Suprapubic skin (tissue), 4 donors: ENCODE data around the gene SIK3. TPM values are rescaled to one million over a fixed set of nuclear protein-coding genes. Genes with fewer than 3 reads are reported as not detected.

ENCODE experiments used
- DNase-seq, 2 donors: peaks; one replicate each; pipeline ENCODE4 v3.0.0-alpha.2; 2019; ENCODE audit warnings: low spot score in 2 of 2
- H3K27ac ChIP-seq: fragments of 200-600 bp; sonication (generic); one replicate; pipeline ENCODE4 v1.5.1; 2019
- H3K27me3 ChIP-seq: fragments of 200-600 bp; sonication (generic); one replicate; pipeline ENCODE4 v1.5.1; 2019
- H3K36me3 ChIP-seq: fragments of 200-600 bp; sonication (generic); one replicate; pipeline ENCODE4 v1.5.1; 2019
- H3K4me1 ChIP-seq: fragments of 200-600 bp; sonication (generic); one replicate; pipeline ENCODE4 v1.5.1; 2019
- H3K4me3 ChIP-seq: fragments of 200-600 bp; sonication (generic); one replicate; pipeline ENCODE4 v1.5.1; 2019; ENCODE audit warnings: mild to moderate bottlenecking
- H3K9me3 ChIP-seq: fragments of 200-600 bp; sonication (generic); one replicate; pipeline ENCODE4 v1.5.1; 2019
- CTCF ChIP-seq, 2 donors: fragments of 200-600 bp in 1 of 2; fragments of 450-650 bp in 1 of 2; sonication (generic) in 1 of 2; IDR thresholded peaks; one replicate each; pipeline ENCODE4 v1.5.1; 2016 to 2019; ENCODE audit warnings: antibody characterized with exemption in 2 of 2, mild to moderate bottlenecking in 1 of 2, moderate library complexity in 1 of 2
- EP300 ChIP-seq: sonication (generic); formaldehyde crosslinking; IDR thresholded peaks from one replicate; pipeline ENCODE4 v1.6.1; 2017; ENCODE audit warnings: antibody characterized with exemption
- POLR2A ChIP-seq, 2 donors: fragments of 450-650 bp; IDR thresholded peaks; one replicate each; pipeline ENCODE4 v1.6.1; 2017; ENCODE audit warnings: antibody characterized with exemption in 2 of 2, mild to moderate bottlenecking in 2 of 2, moderate library complexity in 2 of 2
- POLR2AphosphoS5 ChIP-seq, 3 donors: sonication (generic); formaldehyde crosslinking; IDR thresholded peaks; one replicate each; pipeline ENCODE4 v1.6.1; 2017; ENCODE audit warnings: antibody characterized with exemption in 3 of 3
- WGBS: methylation state at CpG from one replicate; pipeline ENCODE4 v1.1.5; 2018; 5-methylcytosine and 5-hydroxymethylcytosine counted together
- total RNA-seq, 4 donors: library from RNA; depleted of rRNA; stranded (reverse); fragments of >200 nt; gene quantifications; one replicate each; pipeline ENCODE4 v1.1.0, GENCODE V29; 2016

The SIK3 gene
- total RNA-seq, 4 donors from 2014 or later, result 31.6 to 60.8 (median 37.5) TPM

DNA sequence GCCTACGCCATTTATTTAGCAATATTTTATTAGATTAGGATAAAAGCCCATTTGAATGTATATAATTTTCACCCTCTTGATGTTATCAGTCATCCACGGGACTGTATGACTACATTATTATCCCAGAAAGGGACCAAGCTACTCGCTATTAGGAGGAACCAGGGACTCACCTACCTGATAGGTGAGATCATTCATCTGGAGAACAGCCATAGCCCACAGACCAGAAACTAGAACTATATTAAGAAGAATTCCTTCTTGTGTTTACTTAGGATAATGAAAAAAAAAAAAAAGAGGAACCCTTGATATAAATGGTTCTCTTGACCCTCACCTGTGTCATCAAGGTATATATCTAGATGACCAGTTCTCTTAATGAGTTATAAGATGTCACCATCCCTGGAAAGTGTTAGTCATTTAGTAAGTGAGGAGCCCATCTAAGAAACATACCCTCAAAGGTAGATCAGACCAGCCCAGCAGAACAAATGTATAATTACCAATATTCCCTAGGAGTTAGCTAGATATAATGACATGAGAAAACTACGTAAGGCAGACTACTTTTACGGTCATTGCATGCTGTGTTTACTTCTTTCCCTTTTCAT, 8.0 kb downstream of the SIK3 start:
- 77% methylated on average over 5 of the region's 5 CpGs for WGBS
- no peak for DNase-seq
- Histone ChIP-seq H3K27ac (no peak overlapping the region), H3K27me3 (no peaks in the 10 kb centered on the region), H3K36me3 (no peaks in the 10 kb centered on the region), H3K9me3 (no peaks in the 10 kb centered on the region), H3K4me3 (no peak overlapping the region), H3K4me1 (peaks cover 26% of the 10 kb centered on the region)
- TF ChIP-seq EP300 (no peak), CTCF (IDR thresholded peaks at IDR 0.05) (no peak), POLR2A (IDR thresholded peaks at IDR 0.05) (no peak), POLR2AphosphoS5 (IDR thresholded peaks at IDR 0.05) (no peak)

GRCh38 chr11:117089685-117090084, 8.5 kb downstream of the SIK3 start:
- Histone ChIP-seq H3K4me3 (no peak overlapping the region), H3K27ac (no peak overlapping the region), H3K27me3 (no peaks in the 10 kb centered on the region), H3K9me3 (no peaks in the 10 kb centered on the region), H3K4me1 (peaks cover 20% of the 10 kb centered on the region), H3K36me3 (no peaks in the 10 kb centered on the region)
- DNase-seq, result no peak
- WGBS, result 70% methylated on average over 7 of the region's 7 CpGs
- TF ChIP-seq POLR2AphosphoS5 (IDR thresholded peaks at IDR 0.05) (no peak), CTCF (IDR thresholded peaks at IDR 0.05) (no peak), POLR2A (IDR thresholded peaks at IDR 0.05) (no peak), EP300 (no peak)

DNA sequence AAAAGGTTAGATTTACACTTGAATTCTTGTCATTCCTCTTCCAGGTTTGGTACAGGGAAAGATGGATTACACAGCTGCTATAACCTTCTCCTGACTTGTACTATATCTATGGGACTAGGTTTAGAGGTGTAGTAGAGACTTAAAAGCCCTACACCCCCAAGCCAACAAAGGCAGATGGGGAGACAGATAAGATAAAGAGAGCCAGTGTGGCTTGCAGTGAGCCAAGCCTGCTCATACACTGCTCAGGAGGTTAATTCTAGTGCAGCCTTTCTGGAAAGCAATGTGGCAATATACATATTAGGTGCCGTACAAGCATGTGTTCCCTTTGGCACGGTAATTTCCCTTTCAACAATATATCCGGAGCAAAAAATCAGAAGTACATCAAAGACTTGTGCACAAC, 10.8 kb downstream of the SIK3 start:
- no peaks in the 10 kb centered on the region for H3K27me3 ChIP-seq
- no peak for DNase-seq
- TF ChIP-seq CTCF (IDR thresholded peaks at IDR 0.05), result no peak
- no peak for TF ChIP-seq EP300
- TF ChIP-seq POLR2A (IDR thresholded peaks at IDR 0.05), result no peak
- TF ChIP-seq POLR2AphosphoS5 (IDR thresholded peaks at IDR 0.05), result no peak
- no peak overlapping the region for H3K27ac ChIP-seq
- H3K9me3 ChIP-seq, result no peaks in the 10 kb centered on the region
- no peak overlapping the region for H3K4me3 ChIP-seq
- peaks cover 22% of the 10 kb centered on the region for H3K4me1 ChIP-seq
- 59% methylated on average over 3 of the region's 3 CpGs for WGBS
- H3K36me3 ChIP-seq, result no peaks in the 10 kb centered on the region

DNA sequence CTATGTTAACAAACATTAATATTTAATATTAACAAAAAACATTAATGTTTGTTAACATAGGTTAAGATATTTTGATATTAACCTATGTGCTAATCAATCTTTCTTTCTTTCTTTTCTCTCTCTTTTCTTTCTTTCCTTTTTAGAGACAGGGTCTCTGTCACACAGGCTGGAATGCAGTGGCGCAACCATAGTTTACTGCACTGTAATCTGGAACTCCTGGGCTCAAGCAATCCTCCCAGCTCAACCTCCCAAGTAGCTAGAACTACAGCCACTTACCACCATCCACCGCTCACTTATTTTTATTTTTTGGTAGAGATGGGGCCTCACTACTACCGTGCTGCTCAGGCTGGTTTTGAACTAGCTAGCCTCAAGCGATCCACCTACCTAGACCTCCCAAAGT, 13.2 kb downstream of the SIK3 start:
- 90% methylated on average over 4 of the region's 4 CpGs for WGBS
- DNase-seq, result no peak
- Histone ChIP-seq H3K27me3 (no peaks in the 10 kb centered on the region), H3K36me3 (no peaks in the 10 kb centered on the region), H3K27ac (no peak overlapping the region), H3K4me3 (no peak overlapping the region), H3K9me3 (no peaks in the 10 kb centered on the region), H3K4me1 (peaks cover 18% of the 10 kb centered on the region)
- TF ChIP-seq POLR2AphosphoS5 (IDR thresholded peaks at IDR 0.05) (no peak), CTCF (IDR thresholded peaks at IDR 0.05) (no peak), EP300 (no peak), POLR2A (IDR thresholded peaks at IDR 0.05) (no peak)

- no peaks in the 10 kb centered on the region for H3K36me3 ChIP-seq
- no peak for DNase-seq
- H3K27me3 ChIP-seq, result no peaks in the 10 kb centered on the region
- TF ChIP-seq CTCF (IDR thresholded peaks at IDR 0.05), result no peak
- no peak for TF ChIP-seq POLR2A (IDR thresholded peaks at IDR 0.05)
- no peak for TF ChIP-seq EP300
- no peak for TF ChIP-seq POLR2AphosphoS5 (IDR thresholded peaks at IDR 0.05)
- H3K27ac ChIP-seq, result no peak overlapping the region
- no peaks in the 10 kb centered on the region for H3K9me3 ChIP-seq
- peaks cover 15% of the 10 kb centered on the region for H3K4me1 ChIP-seq
- no peak overlapping the region for H3K4me3 ChIP-seq
- WGBS, result 74% methylated on average over 5 of the region's 5 CpGs
Observed at GRCh38 chr11:117083011-117083935, 15.0 kb downstream of the SIK3 start.
